WTC11 (cell line): ENCODE results near the gene HERPUD2. TPM values are rescaled to one million over a fixed set of nuclear protein-coding genes. Genes with fewer than 3 reads are reported as not detected.
"Not testable (repeated sequence)": the region's sequence is repeated elsewhere in the genome, so short reads cannot be mapped to it uniquely, and the experiment has no call there.

ENCODE experiments used
- ATAC-seq: fragments of 200-7000 bp; cut with Tn5 transposase; 2 replicates; pipeline ENCODE4 v1.10.0; 2021; ENCODE audit warnings: mild to moderate bottlenecking, moderate library complexity
- CTCF ChIA-PET: fragments of 300-600 bp; sonication (Branson Sonifier 250); formaldehyde crosslinking; loops from one replicate; lab custom pipeline; 2021; ENCODE audit warnings: antibody characterized with exemption; lab: Charles Lee
- POLR2A ChIA-PET: fragments of 350-600 bp; sonication (Branson Sonifier 250); formaldehyde crosslinking; loops from one replicate; lab custom pipeline; 2021; ENCODE audit warnings: antibody characterized with exemption; lab: Charles Lee
- DNase-seq: peaks from one replicate; pipeline ENCODE4 v3.0.0; 2021; ENCODE audit warnings: low spot score
- H3K27ac Mint-ChIP-seq: 2 replicates; pipeline ENCODE4 v1.8.0; 2021; ENCODE audit warnings: mixed read lengths
- H3K27me3 Mint-ChIP-seq: 2 replicates; pipeline ENCODE4 v1.8.0; 2021; ENCODE audit warnings: low read depth, mild to moderate bottlenecking, moderate library complexity, mixed read lengths
- H3K36me3 Mint-ChIP-seq: 2 replicates; pipeline ENCODE4 v1.8.0; 2021; ENCODE audit warnings: mixed read lengths
- H3K4me1 Mint-ChIP-seq: 2 replicates; pipeline ENCODE4 v1.8.0; 2022; ENCODE audit warnings: mixed read lengths
- H3K4me3 Mint-ChIP-seq: 2 replicates; pipeline ENCODE4 v1.8.0; 2021; ENCODE audit warnings: mild to moderate bottlenecking, moderate library complexity, mixed read lengths
- H3K9me3 Mint-ChIP-seq: 2 replicates; pipeline ENCODE4 v1.8.0; 2021; ENCODE audit warnings: mixed read lengths
- ATF1 ChIP-seq: sonication (generic); formaldehyde crosslinking; IDR thresholded peaks from 2 replicates; pipeline ENCODE4 v1.8.1; 2023; ENCODE audit warnings: mild to moderate bottlenecking, moderate library complexity, missing genetic modification reagents
- ATF6 ChIP-seq: sonication (generic); formaldehyde crosslinking; IDR thresholded peaks from 2 replicates; pipeline ENCODE4 v1.8.1; 2023; ENCODE audit warnings: mild to moderate bottlenecking, missing genetic modification reagents
- CBFB ChIP-seq: sonication (generic); formaldehyde crosslinking; IDR thresholded peaks from 2 replicates; pipeline ENCODE4 v1.8.1; 2022; ENCODE audit warnings: mild to moderate bottlenecking, low read depth, missing genetic modification reagents
- CREM ChIP-seq: sonication (generic); formaldehyde crosslinking; IDR thresholded peaks from 2 replicates; pipeline ENCODE4 v1.8.1; 2022; ENCODE audit warnings: mild to moderate bottlenecking, missing genetic modification reagents, moderate library complexity
- E2F1 ChIP-seq: sonication (generic); formaldehyde crosslinking; IDR thresholded peaks from 2 replicates; pipeline ENCODE4 v1.8.0; 2022; ENCODE audit warnings: mild to moderate bottlenecking, missing genetic modification reagents
- ETV6 ChIP-seq: sonication (generic); formaldehyde crosslinking; IDR thresholded peaks from 2 replicates; pipeline ENCODE4 v1.8.1; 2022; ENCODE audit warnings: mild to moderate bottlenecking, missing genetic modification reagents
- GABPB1 ChIP-seq: sonication (generic); formaldehyde crosslinking; IDR thresholded peaks from 2 replicates; pipeline ENCODE4 v1.8.1; 2023; ENCODE audit warnings: mild to moderate bottlenecking, missing genetic modification reagents
- GTF2I ChIP-seq: fragments of 250-450 bp; sonication (Bioruptor Pico); conservative IDR thresholded peaks from 2 replicates; pipeline ENCODE4 v1.4.0; 2021; ENCODE audit warnings: mild to moderate bottlenecking
- HMGA2 ChIP-seq: fragments of 250-450 bp; sonication (Bioruptor Pico); IDR thresholded peaks from 2 replicates; pipeline ENCODE4 v1.4.0; 2021; ENCODE audit warnings: mild to moderate bottlenecking, moderate library complexity
- HMGXB4 ChIP-seq: sonication (generic); formaldehyde crosslinking; IDR thresholded peaks from 2 replicates; pipeline ENCODE4 v1.8.1; 2023; ENCODE audit warnings: mild to moderate bottlenecking, moderate library complexity, missing genetic modification reagents
- JAZF1 ChIP-seq: fragments of 250-450 bp; sonication (Bioruptor Pico); IDR thresholded peaks from 2 replicates; pipeline ENCODE4 v1.9.0; 2021; ENCODE audit warnings: moderate library complexity, mild to moderate bottlenecking, inconsistent platforms
- PRRX2 ChIP-seq: fragments of 250-450 bp; sonication (Bioruptor Pico); IDR thresholded peaks from 2 replicates; pipeline ENCODE4 v1.8.0; 2021; ENCODE audit warnings: mild to moderate bottlenecking
- SP1 ChIP-seq: sonication (generic); formaldehyde crosslinking; conservative IDR thresholded peaks from 2 replicates; pipeline ENCODE4 v1.8.1; 2022; ENCODE audit warnings: missing genetic modification reagents
- ZNF121 ChIP-seq: sonication (generic); formaldehyde crosslinking; IDR thresholded peaks from 2 replicates; pipeline ENCODE4 v1.8.0; 2023; ENCODE audit warnings: missing genetic modification reagents
- total RNA-seq: library from RNA; stranded (reverse); gene quantifications from 3 replicates; pipeline ENCODE4 v1.2.3, GENCODE V29; 2021
- TF ChIP-seq, protein P1 (sequence below): sonication (generic); formaldehyde crosslinking; IDR thresholded peaks from 2 replicates; pipeline ENCODE4 v1.8.0; 2023; ENCODE audit warnings: missing genetic modification reagents
- TF ChIP-seq, protein P2 (sequence below): sonication (generic); formaldehyde crosslinking; IDR thresholded peaks from 2 replicates; pipeline ENCODE4 v1.8.0; 2022; ENCODE audit warnings: mild to moderate bottlenecking, missing genetic modification reagents
- TF ChIP-seq, protein P3 (sequence below): sonication (generic); formaldehyde crosslinking; IDR thresholded peaks from 2 replicates; pipeline ENCODE4 v1.8.1; 2022; ENCODE audit warnings: mild to moderate bottlenecking, missing genetic modification reagents, moderate library complexity, borderline replicate concordance
- TF ChIP-seq, protein P4 (sequence below): sonication (generic); formaldehyde crosslinking; IDR thresholded peaks from 2 replicates; pipeline ENCODE4 v1.8.1; 2023; ENCODE audit warnings: mild to moderate bottlenecking, missing genetic modification reagents, moderate library complexity

Gene HERPUD2
- total RNA-seq, 1 experiment from 2014 or later: 16.2 TPM

- H3K36me3 Mint-ChIP-seq, DNase-seq, POLR2A ChIA-PET, H3K27ac Mint-ChIP-seq, H3K27me3 Mint-ChIP-seq, H3K4me3 Mint-ChIP-seq, ATAC-seq, H3K9me3 Mint-ChIP-seq: not testable (repeated sequence)
- CTCF ChIA-PET: interaction anchor here (0.6 kb wide), 1 partner anchor 48 kb away, joined by 3 read pairs; no protein-coding TSS in a partner anchor
- H3K4me1 Mint-ChIP-seq: peaks cover 31% of the 10 kb centered on the region
Observed at GRCh38 chr7:35690614-35691013, 4.3 kb downstream of the HERPUD2 start.

DNA sequence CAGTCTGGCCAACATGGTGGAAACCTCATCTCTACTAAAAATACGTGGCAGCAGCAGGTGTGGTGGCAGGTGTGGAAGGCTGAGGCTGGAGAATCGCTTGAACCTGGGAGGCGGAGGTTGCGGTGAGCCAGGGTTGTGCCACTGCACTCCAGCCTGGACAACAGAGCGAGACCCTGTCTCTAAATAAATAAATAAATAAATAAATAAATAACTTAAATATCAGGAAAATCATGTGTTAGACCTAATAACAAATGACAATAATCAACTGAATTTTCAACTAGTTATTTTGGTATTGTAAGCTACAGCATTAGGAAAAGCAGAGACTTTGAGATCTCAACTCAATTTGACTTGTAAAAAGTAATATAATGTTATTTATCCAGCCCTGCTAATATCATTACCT lies 9.2 kb downstream of the HERPUD2 start:
- no peak for ATAC-seq
- Mint-ChIP-seq H3K4me3 (no peak overlapping the region), H3K36me3 (peaks cover 10% of the 10 kb centered on the region; the same call in 1 of the 2 replicates), H3K27me3 (no peaks in the 10 kb centered on the region), H3K4me1 (peaks cover under 1% of the 10 kb centered on the region), H3K27ac (no peak overlapping the region), H3K9me3 (peaks cover 4% of the 10 kb centered on the region)
- ChIA-PET CTCF (no interaction called here), POLR2A (no interaction called here)
- TF ChIP-seq, protein P1, sequence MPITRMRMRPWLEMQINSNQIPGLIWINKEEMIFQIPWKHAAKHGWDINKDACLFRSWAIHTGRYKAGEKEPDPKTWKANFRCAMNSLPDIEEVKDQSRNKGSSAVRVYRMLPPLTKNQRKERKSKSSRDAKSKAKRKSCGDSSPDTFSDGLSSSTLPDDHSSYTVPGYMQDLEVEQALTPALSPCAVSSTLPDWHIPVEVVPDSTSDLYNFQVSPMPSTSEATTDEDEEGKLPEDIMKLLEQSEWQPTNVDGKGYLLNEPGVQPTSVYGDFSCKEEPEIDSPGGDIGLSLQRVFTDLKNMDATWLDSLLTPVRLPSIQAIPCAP: no peak
- TF ChIP-seq HMGA2: no peak
- no peak for TF ChIP-seq ETV6
- no peak for TF ChIP-seq SP1 (CRISPR knock-in tag)
- no peak for TF ChIP-seq GTF2I (CRISPR knock-in tag)
- TF ChIP-seq CREM (CRISPR knock-in tag): no peak
- TF ChIP-seq ATF1 (CRISPR knock-in tag): no peak
- TF ChIP-seq ATF6: no peak
- TF ChIP-seq E2F1 (CRISPR knock-in tag): no peak
- TF ChIP-seq HMGXB4 (CRISPR knock-in tag): no peak
- DNase-seq: no peak

GRCh38 chr7:35681231-35682029 lies 13.5 kb downstream of the HERPUD2 start:
- no peak for ATAC-seq
- H3K4me3 Mint-ChIP-seq: no peak overlapping the region
- TF ChIP-seq PRRX2 (CRISPR knock-in tag) (no peak), GABPB1 (CRISPR knock-in tag) (no peak), CBFB (no peak), ZNF121 (CRISPR knock-in tag) (no peak), ATF6 (no peak), JAZF1 (CRISPR knock-in tag) (no peak), ETV6 (no peak)
- TF ChIP-seq, protein P2, sequence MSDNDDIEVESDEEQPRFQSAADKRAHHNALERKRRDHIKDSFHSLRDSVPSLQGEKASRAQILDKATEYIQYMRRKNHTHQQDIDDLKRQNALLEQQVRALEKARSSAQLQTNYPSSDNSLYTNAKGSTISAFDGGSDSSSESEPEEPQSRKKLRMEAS (CRISPR knock-in tag): no peak
- TF ChIP-seq, protein P3, sequence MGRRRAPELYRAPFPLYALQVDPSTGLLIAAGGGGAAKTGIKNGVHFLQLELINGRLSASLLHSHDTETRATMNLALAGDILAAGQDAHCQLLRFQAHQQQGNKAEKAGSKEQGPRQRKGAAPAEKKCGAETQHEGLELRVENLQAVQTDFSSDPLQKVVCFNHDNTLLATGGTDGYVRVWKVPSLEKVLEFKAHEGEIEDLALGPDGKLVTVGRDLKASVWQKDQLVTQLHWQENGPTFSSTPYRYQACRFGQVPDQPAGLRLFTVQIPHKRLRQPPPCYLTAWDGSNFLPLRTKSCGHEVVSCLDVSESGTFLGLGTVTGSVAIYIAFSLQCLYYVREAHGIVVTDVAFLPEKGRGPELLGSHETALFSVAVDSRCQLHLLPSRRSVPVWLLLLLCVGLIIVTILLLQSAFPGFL (CRISPR knock-in tag): no peak
- TF ChIP-seq, protein P4, sequence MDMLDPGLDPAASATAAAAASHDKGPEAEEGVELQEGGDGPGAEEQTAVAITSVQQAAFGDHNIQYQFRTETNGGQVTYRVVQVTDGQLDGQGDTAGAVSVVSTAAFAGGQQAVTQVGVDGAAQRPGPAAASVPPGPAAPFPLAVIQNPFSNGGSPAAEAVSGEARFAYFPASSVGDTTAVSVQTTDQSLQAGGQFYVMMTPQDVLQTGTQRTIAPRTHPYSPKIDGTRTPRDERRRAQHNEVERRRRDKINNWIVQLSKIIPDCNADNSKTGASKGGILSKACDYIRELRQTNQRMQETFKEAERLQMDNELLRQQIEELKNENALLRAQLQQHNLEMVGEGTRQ (CRISPR knock-in tag): no peak
- peaks cover 20% of the 10 kb centered on the region for H3K4me1 Mint-ChIP-seq
- no peak for DNase-seq
- CTCF ChIA-PET: no interaction called here
- peaks cover 8% of the 10 kb centered on the region; the same call in 1 of the 2 replicates for H3K36me3 Mint-ChIP-seq
- no peak overlapping the region for H3K27ac Mint-ChIP-seq
- H3K9me3 Mint-ChIP-seq: peaks cover 4% of the 10 kb centered on the region
- POLR2A ChIA-PET: no interaction called here
- no peaks in the 10 kb centered on the region for H3K27me3 Mint-ChIP-seq
